Measurements from ENCODE around the gene ANAPC2.

ANAPC2 gene

GRCh38 chr9:137221095-137221505 lies 32.7 kb upstream of the ANAPC2 start:
- no peak overlapping the region for H3K27ac ChIP-seq

GRCh38 chr9:137220317-137221094 lies 32.1 kb upstream of the ANAPC2 start:
- no peak overlapping the region for H3K4me2 ChIP-seq
- peaks cover 8% of the 10 kb centered on the region; the same call in 1 of the 2 replicates for H4K20me1 ChIP-seq
- peaks cover 52% of the 10 kb centered on the region for H3K4me1 ChIP-seq
- H3K4me3 ChIP-seq, result no peak overlapping the region
- H3K27me3 ChIP-seq, result no peaks in the 10 kb centered on the region
- H3K9ac ChIP-seq, result no peak overlapping the region
- H3K9me3 ChIP-seq, result no peaks in the 10 kb centered on the region
- no peak for TF ChIP-seq Cebpa-rat (IDR thresholded peaks at IDR 0.05)
- H3K27ac ChIP-seq, result no peak overlapping the region
- H3K36me3 ChIP-seq, result peaks cover 41% of the 10 kb centered on the region

More at GRCh38 chr9:137221095-137221505, 32.7 kb upstream of the ANAPC2 start:
- no peaks in the 10 kb centered on the region for H3K9me3 ChIP-seq
- no peaks in the 10 kb centered on the region for H3K27me3 ChIP-seq
- H3K36me3 ChIP-seq, result peaks cover 35% of the 10 kb centered on the region
- H3K9ac ChIP-seq, result no peak overlapping the region
- H3K4me2 ChIP-seq, result peak overlapping the region; percentile 100
- TF ChIP-seq Cebpa-rat (IDR thresholded peaks at IDR 0.05), result no peak
- H4K20me1 ChIP-seq, result peaks cover 8% of the 10 kb centered on the region; the same call in 1 of the 2 replicates
- peak overlapping the region; percentile 84 for H3K4me3 ChIP-seq
- peaks cover 56% of the 10 kb centered on the region for H3K4me1 ChIP-seq

GRCh38 chr9:137219757-137220316 lies 31.5 kb upstream of the ANAPC2 start:
- no peak for TF ChIP-seq Cebpa-rat (IDR thresholded peaks at IDR 0.05)
- no peak overlapping the region for H3K27ac ChIP-seq
- 0 out of 2 replicates have a peak overlapping the region, but pooled peaks have one; percentile 34 for H3K9ac ChIP-seq
- peaks cover 8% of the 10 kb centered on the region; the same call in 1 of the 2 replicates for H4K20me1 ChIP-seq
- H3K4me1 ChIP-seq, result peaks cover 45% of the 10 kb centered on the region
- no peaks in the 10 kb centered on the region for H3K27me3 ChIP-seq
- H3K9me3 ChIP-seq, result no peaks in the 10 kb centered on the region
- no peak overlapping the region for H3K4me2 ChIP-seq
- peaks cover 47% of the 10 kb centered on the region for H3K36me3 ChIP-seq
- no peak overlapping the region for H3K4me3 ChIP-seq

GRCh38 chr9:137218754-137219271 lies 30.5 kb upstream of the ANAPC2 start:
- peaks cover 58% of the 10 kb centered on the region for H3K36me3 ChIP-seq
- TF ChIP-seq Cebpa-rat (IDR thresholded peaks at IDR 0.05), result no peak
- H3K4me2 ChIP-seq, result no peak overlapping the region
- H3K9me3 ChIP-seq, result no peaks in the 10 kb centered on the region
- no peak overlapping the region for H3K9ac ChIP-seq
- no peak overlapping the region for H3K4me3 ChIP-seq
- no peak overlapping the region for H3K27ac ChIP-seq
- H4K20me1 ChIP-seq, result peaks cover 8% of the 10 kb centered on the region; the same call in 1 of the 2 replicates
- H3K27me3 ChIP-seq, result no peaks in the 10 kb centered on the region
- H3K4me1 ChIP-seq, result peaks cover 35% of the 10 kb centered on the region

GRCh38 chr9:137218212-137218753 lies 29.9 kb upstream of the ANAPC2 start:
- Histone ChIP-seq H3K9me3 (no peaks in the 10 kb centered on the region), H4K20me1 (peaks cover 8% of the 10 kb centered on the region; the same call in 1 of the 2 replicates), H3K9ac (no peak overlapping the region), H3K27ac (0 out of 2 replicates have a peak overlapping the region, but pooled peaks have one; percentile 63), H3K4me3 (no peak overlapping the region), H3K4me1 (peaks cover 33% of the 10 kb centered on the region), H3K36me3 (peaks cover 63% of the 10 kb centered on the region), H3K4me2 (peak overlapping the region; percentile 64; the same call in 1 of the 2 replicates), H3K27me3 (no peaks in the 10 kb centered on the region)
- TF ChIP-seq Cebpa-rat (IDR thresholded peaks at IDR 0.05), result no peak

GRCh38 chr9:137217276-137218211 lies 29.2 kb upstream of the ANAPC2 start:
- H3K4me1 ChIP-seq, result peaks cover 28% of the 10 kb centered on the region
- H3K4me2 ChIP-seq, result peak overlapping the region; percentile 64
- no peaks in the 10 kb centered on the region for H3K27me3 ChIP-seq
- peaks cover 8% of the 10 kb centered on the region; the same call in 1 of the 2 replicates for H4K20me1 ChIP-seq
- peak overlapping the region; percentile 19; the same call in 1 of the 2 replicates for H3K4me3 ChIP-seq
- peak overlapping the region; percentile 63 for H3K27ac ChIP-seq
- peaks cover 68% of the 10 kb centered on the region for H3K36me3 ChIP-seq
- no peaks in the 10 kb centered on the region for H3K9me3 ChIP-seq
- no peak for TF ChIP-seq Cebpa-rat (IDR thresholded peaks at IDR 0.05)
- peak overlapping the region; percentile 65 for H3K9ac ChIP-seq

- no peak overlapping the region for H3K4me3 ChIP-seq
- 0 out of 2 replicates have a peak overlapping the region, but pooled peaks have one; percentile 29 for H3K9ac ChIP-seq
- H3K27ac ChIP-seq, result peak overlapping the region; percentile 63
- TF ChIP-seq Cebpa-rat (IDR thresholded peaks at IDR 0.05), result no peak
- H3K4me2 ChIP-seq, result peak overlapping the region; percentile 64
- peaks cover 34% of the 10 kb centered on the region for H3K4me1 ChIP-seq
- no peaks in the 10 kb centered on the region for H3K9me3 ChIP-seq
- H3K27me3 ChIP-seq, result no peaks in the 10 kb centered on the region
- H4K20me1 ChIP-seq, result peaks cover 8% of the 10 kb centered on the region; the same call in 1 of the 2 replicates
- H3K36me3 ChIP-seq, result peaks cover 73% of the 10 kb centered on the region
Observed at GRCh38 chr9:137216188-137216965, 28.0 kb upstream of the ANAPC2 start.

GRCh38 chr9:137215196-137215986 lies 27.0 kb upstream of the ANAPC2 start:
- H3K4me3 ChIP-seq, result no peak overlapping the region
- H3K4me2 ChIP-seq, result no peak overlapping the region
- H3K9ac ChIP-seq, result no peak overlapping the region
- no peaks in the 10 kb centered on the region for H3K9me3 ChIP-seq
- H3K27ac ChIP-seq, result no peak overlapping the region
- H3K27me3 ChIP-seq, result no peaks in the 10 kb centered on the region
- TF ChIP-seq Cebpa-rat (IDR thresholded peaks at IDR 0.05), result no peak
- peaks cover 40% of the 10 kb centered on the region for H3K4me1 ChIP-seq
- H4K20me1 ChIP-seq, result peaks cover 6% of the 10 kb centered on the region; the same call in 1 of the 2 replicates
- H3K36me3 ChIP-seq, result peaks cover 73% of the 10 kb centered on the region

Data from BLaER1 (cell line).